WTC11 (cell line): ENCODE data around the gene MEIKIN. TPM values are rescaled to one million over a fixed set of nuclear protein-coding genes. Genes with fewer than 3 reads are reported as not detected.
"Not testable (repeated sequence)": the region's sequence is repeated elsewhere in the genome, so short reads cannot be mapped to it uniquely, and the experiment has no call there.

Source experiments
- ATAC-seq: fragments of 200-7000 bp; cut with Tn5 transposase; 2 replicates; pipeline ENCODE4 v1.10.0; 2021; ENCODE audit warnings: mild to moderate bottlenecking, moderate library complexity
- CTCF ChIA-PET: fragments of 300-600 bp; sonication (Branson Sonifier 250); formaldehyde crosslinking; loops from one replicate; lab custom pipeline; 2021; ENCODE audit warnings: antibody characterized with exemption; lab: Charles Lee
- POLR2A ChIA-PET: fragments of 350-600 bp; sonication (Branson Sonifier 250); formaldehyde crosslinking; loops from one replicate; lab custom pipeline; 2021; ENCODE audit warnings: antibody characterized with exemption; lab: Charles Lee
- DNase-seq: peaks from one replicate; pipeline ENCODE4 v3.0.0; 2021; ENCODE audit warnings: low spot score
- H3K27ac Mint-ChIP-seq: 2 replicates; pipeline ENCODE4 v1.8.0; 2021; ENCODE audit warnings: mixed read lengths
- H3K27me3 Mint-ChIP-seq: 2 replicates; pipeline ENCODE4 v1.8.0; 2021; ENCODE audit warnings: low read depth, mild to moderate bottlenecking, moderate library complexity, mixed read lengths
- H3K36me3 Mint-ChIP-seq: 2 replicates; pipeline ENCODE4 v1.8.0; 2021; ENCODE audit warnings: mixed read lengths
- H3K4me1 Mint-ChIP-seq: 2 replicates; pipeline ENCODE4 v1.8.0; 2022; ENCODE audit warnings: mixed read lengths
- H3K4me3 Mint-ChIP-seq: 2 replicates; pipeline ENCODE4 v1.8.0; 2021; ENCODE audit warnings: mild to moderate bottlenecking, moderate library complexity, mixed read lengths
- H3K9me3 Mint-ChIP-seq: 2 replicates; pipeline ENCODE4 v1.8.0; 2021; ENCODE audit warnings: mixed read lengths
- EMX1 ChIP-seq: fragments of 250-450 bp; sonication (Bioruptor Pico); IDR thresholded peaks from 2 replicates; pipeline ENCODE4 v1.8.0; 2021; ENCODE audit warnings: mild to moderate bottlenecking
- GTF2I ChIP-seq: fragments of 250-450 bp; sonication (Bioruptor Pico); conservative IDR thresholded peaks from 2 replicates; pipeline ENCODE4 v1.4.0; 2021; ENCODE audit warnings: mild to moderate bottlenecking
- HMGA2 ChIP-seq: fragments of 250-450 bp; sonication (Bioruptor Pico); IDR thresholded peaks from 2 replicates; pipeline ENCODE4 v1.4.0; 2021; ENCODE audit warnings: mild to moderate bottlenecking, moderate library complexity
- KAT7 ChIP-seq: sonication (generic); formaldehyde crosslinking; IDR thresholded peaks from 2 replicates; pipeline ENCODE4 v1.8.1; 2023; ENCODE audit warnings: missing genetic modification reagents, mild to moderate bottlenecking, borderline replicate concordance
- MXD4 ChIP-seq: fragments of 250-450 bp; sonication (Bioruptor Pico); IDR thresholded peaks from 2 replicates; pipeline ENCODE4 v1.8.0; 2021; ENCODE audit warnings: mild to moderate bottlenecking, moderate library complexity, borderline replicate concordance
- SOX15 ChIP-seq: fragments of 250-450 bp; sonication (Bioruptor Pico); IDR thresholded peaks from 2 replicates; pipeline ENCODE4 v1.9.0; 2021; ENCODE audit warnings: mild to moderate bottlenecking
- ZNF263 ChIP-seq: sonication (generic); formaldehyde crosslinking; IDR thresholded peaks from 2 replicates; pipeline ENCODE4 v1.8.1; 2022; ENCODE audit warnings: low read depth, mild to moderate bottlenecking, moderate library complexity, missing genetic modification reagents
- ZNF317 ChIP-seq: sonication (generic); formaldehyde crosslinking; IDR thresholded peaks from 2 replicates; pipeline ENCODE4 v1.8.1; 2023; ENCODE audit warnings: low read depth, mild to moderate bottlenecking, moderate library complexity, missing genetic modification reagents, borderline replicate concordance
- ZNF512 ChIP-seq: sonication (generic); formaldehyde crosslinking; IDR thresholded peaks from 2 replicates; pipeline ENCODE4 v1.8.1; 2022; ENCODE audit warnings: missing genetic modification reagents, borderline replicate concordance
- total RNA-seq: library from RNA; stranded (reverse); gene quantifications from 3 replicates; pipeline ENCODE4 v1.2.3, GENCODE V29; 2021
- TF ChIP-seq, protein P1 (sequence below): fragments of 250-450 bp; sonication (Bioruptor Pico); IDR thresholded peaks from 2 replicates; pipeline ENCODE4 v1.9.0; 2021; ENCODE audit warnings: mild to moderate bottlenecking
- TF ChIP-seq, protein P2 (sequence below): fragments of 250-450 bp; sonication (Bioruptor Pico); IDR thresholded peaks from 2 replicates; pipeline ENCODE4 v1.9.0; 2021; ENCODE audit warnings: mild to moderate bottlenecking, borderline replicate concordance
- TF ChIP-seq, protein P3 (sequence below): sonication (generic); formaldehyde crosslinking; IDR thresholded peaks from 2 replicates; pipeline ENCODE4 v1.8.0; 2022; ENCODE audit warnings: mild to moderate bottlenecking, missing genetic modification reagents
- TF ChIP-seq, protein P4 (sequence below): sonication (generic); formaldehyde crosslinking; IDR thresholded peaks from 2 replicates; pipeline ENCODE4 v1.8.1; 2023; ENCODE audit warnings: mild to moderate bottlenecking, missing genetic modification reagents, borderline replicate concordance
- TF ChIP-seq, protein P5 (sequence below): fragments of 200-600 bp; IDR thresholded peaks from 2 replicates; pipeline ENCODE4 v1.8.0; 2022; ENCODE audit warnings: antibody characterized with exemption

MEIKIN gene
- total RNA-seq, 1 experiment from 2014 or later = not detected

DNA sequence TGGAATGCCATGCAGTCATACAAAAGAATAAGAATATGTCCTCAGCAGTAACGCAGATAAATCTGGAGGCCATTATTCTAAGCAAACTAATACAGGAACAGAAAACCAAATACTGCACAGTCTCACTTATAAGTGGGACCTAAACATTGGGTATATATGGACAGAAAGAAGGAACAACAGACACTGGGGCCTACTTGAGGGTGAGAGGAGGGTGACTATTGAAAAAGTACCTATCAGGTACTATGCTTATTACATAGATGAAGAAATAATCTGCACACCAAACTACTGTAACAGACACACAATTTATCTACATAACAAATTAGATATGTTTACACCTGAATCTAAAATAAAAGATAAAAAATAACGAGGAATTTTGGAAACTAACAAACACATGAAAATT lies 38.8 kb downstream of the MEIKIN start (continued):
- TF ChIP-seq, protein P1, sequence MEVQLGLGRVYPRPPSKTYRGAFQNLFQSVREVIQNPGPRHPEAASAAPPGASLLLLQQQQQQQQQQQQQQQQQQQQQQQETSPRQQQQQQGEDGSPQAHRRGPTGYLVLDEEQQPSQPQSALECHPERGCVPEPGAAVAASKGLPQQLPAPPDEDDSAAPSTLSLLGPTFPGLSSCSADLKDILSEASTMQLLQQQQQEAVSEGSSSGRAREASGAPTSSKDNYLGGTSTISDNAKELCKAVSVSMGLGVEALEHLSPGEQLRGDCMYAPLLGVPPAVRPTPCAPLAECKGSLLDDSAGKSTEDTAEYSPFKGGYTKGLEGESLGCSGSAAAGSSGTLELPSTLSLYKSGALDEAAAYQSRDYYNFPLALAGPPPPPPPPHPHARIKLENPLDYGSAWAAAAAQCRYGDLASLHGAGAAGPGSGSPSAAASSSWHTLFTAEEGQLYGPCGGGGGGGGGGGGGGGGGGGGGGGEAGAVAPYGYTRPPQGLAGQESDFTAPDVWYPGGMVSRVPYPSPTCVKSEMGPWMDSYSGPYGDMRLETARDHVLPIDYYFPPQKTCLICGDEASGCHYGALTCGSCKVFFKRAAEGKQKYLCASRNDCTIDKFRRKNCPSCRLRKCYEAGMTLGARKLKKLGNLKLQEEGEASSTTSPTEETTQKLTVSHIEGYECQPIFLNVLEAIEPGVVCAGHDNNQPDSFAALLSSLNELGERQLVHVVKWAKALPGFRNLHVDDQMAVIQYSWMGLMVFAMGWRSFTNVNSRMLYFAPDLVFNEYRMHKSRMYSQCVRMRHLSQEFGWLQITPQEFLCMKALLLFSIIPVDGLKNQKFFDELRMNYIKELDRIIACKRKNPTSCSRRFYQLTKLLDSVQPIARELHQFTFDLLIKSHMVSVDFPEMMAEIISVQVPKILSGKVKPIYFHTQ = no peak
- TF ChIP-seq ZNF512 (CRISPR knock-in tag) (no peak), KAT7 (CRISPR knock-in tag) (no peak)
- TF ChIP-seq, protein P2, sequence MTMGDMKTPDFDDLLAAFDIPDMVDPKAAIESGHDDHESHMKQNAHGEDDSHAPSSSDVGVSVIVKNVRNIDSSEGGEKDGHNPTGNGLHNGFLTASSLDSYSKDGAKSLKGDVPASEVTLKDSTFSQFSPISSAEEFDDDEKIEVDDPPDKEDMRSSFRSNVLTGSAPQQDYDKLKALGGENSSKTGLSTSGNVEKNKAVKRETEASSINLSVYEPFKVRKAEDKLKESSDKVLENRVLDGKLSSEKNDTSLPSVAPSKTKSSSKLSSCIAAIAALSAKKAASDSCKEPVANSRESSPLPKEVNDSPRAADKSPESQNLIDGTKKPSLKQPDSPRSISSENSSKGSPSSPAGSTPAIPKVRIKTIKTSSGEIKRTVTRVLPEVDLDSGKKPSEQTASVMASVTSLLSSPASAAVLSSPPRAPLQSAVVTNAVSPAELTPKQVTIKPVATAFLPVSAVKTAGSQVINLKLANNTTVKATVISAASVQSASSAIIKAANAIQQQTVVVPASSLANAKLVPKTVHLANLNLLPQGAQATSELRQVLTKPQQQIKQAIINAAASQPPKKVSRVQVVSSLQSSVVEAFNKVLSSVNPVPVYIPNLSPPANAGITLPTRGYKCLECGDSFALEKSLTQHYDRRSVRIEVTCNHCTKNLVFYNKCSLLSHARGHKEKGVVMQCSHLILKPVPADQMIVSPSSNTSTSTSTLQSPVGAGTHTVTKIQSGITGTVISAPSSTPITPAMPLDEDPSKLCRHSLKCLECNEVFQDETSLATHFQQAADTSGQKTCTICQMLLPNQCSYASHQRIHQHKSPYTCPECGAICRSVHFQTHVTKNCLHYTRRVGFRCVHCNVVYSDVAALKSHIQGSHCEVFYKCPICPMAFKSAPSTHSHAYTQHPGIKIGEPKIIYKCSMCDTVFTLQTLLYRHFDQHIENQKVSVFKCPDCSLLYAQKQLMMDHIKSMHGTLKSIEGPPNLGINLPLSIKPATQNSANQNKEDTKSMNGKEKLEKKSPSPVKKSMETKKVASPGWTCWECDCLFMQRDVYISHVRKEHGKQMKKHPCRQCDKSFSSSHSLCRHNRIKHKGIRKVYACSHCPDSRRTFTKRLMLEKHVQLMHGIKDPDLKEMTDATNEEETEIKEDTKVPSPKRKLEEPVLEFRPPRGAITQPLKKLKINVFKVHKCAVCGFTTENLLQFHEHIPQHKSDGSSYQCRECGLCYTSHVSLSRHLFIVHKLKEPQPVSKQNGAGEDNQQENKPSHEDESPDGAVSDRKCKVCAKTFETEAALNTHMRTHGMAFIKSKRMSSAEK (CRISPR knock-in tag) = no peak
- TF ChIP-seq, protein P3, sequence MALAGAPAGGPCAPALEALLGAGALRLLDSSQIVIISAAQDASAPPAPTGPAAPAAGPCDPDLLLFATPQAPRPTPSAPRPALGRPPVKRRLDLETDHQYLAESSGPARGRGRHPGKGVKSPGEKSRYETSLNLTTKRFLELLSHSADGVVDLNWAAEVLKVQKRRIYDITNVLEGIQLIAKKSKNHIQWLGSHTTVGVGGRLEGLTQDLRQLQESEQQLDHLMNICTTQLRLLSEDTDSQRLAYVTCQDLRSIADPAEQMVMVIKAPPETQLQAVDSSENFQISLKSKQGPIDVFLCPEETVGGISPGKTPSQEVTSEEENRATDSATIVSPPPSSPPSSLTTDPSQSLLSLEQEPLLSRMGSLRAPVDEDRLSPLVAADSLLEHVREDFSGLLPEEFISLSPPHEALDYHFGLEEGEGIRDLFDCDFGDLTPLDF (CRISPR knock-in tag) = no peak

GRCh38 chr5:131902266-131902665 lies 43.2 kb downstream of the MEIKIN start:
- H3K27ac Mint-ChIP-seq, H3K4me1 Mint-ChIP-seq, POLR2A ChIA-PET, DNase-seq, H3K4me3 Mint-ChIP-seq, H3K27me3 Mint-ChIP-seq, CTCF ChIA-PET, ATAC-seq: not testable (repeated sequence)
- peaks cover 40% of the 10 kb centered on the region for H3K9me3 Mint-ChIP-seq
- H3K36me3 Mint-ChIP-seq = peaks cover 11% of the 10 kb centered on the region

GRCh38 chr5:131899686-131900085 lies 45.8 kb downstream of the MEIKIN start:
- DNase-seq (no peak), ATAC-seq (no peak)
- Mint-ChIP-seq H3K36me3 (peaks cover 16% of the 10 kb centered on the region), H3K9me3 (peaks cover 53% of the 10 kb centered on the region), H3K27me3 (peaks cover 5% of the 10 kb centered on the region; the same call in 1 of the 2 replicates), H3K27ac (no peak overlapping the region), H3K4me3 (no peak overlapping the region), H3K4me1 (no peaks in the 10 kb centered on the region)
- ChIA-PET CTCF (no interaction called here), POLR2A (no interaction called here)
- TF ChIP-seq, protein P4, sequence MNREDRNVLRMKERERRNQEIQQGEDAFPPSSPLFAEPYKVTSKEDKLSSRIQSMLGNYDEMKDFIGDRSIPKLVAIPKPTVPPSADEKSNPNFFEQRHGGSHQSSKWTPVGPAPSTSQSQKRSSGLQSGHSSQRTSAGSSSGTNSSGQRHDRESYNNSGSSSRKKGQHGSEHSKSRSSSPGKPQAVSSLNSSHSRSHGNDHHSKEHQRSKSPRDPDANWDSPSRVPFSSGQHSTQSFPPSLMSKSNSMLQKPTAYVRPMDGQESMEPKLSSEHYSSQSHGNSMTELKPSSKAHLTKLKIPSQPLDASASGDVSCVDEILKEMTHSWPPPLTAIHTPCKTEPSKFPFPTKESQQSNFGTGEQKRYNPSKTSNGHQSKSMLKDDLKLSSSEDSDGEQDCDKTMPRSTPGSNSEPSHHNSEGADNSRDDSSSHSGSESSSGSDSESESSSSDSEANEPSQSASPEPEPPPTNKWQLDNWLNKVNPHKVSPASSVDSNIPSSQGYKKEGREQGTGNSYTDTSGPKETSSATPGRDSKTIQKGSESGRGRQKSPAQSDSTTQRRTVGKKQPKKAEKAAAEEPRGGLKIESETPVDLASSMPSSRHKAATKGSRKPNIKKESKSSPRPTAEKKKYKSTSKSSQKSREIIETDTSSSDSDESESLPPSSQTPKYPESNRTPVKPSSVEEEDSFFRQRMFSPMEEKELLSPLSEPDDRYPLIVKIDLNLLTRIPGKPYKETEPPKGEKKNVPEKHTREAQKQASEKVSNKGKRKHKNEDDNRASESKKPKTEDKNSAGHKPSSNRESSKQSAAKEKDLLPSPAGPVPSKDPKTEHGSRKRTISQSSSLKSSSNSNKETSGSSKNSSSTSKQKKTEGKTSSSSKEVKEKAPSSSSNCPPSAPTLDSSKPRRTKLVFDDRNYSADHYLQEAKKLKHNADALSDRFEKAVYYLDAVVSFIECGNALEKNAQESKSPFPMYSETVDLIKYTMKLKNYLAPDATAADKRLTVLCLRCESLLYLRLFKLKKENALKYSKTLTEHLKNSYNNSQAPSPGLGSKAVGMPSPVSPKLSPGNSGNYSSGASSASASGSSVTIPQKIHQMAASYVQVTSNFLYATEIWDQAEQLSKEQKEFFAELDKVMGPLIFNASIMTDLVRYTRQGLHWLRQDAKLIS (CRISPR knock-in tag) = no peak
- TF ChIP-seq ZNF317 (CRISPR knock-in tag) = no peak
- no peak for TF ChIP-seq EMX1
- TF ChIP-seq GTF2I (CRISPR knock-in tag) = no peak
- no peak for TF ChIP-seq SOX15 (CRISPR knock-in tag)
- TF ChIP-seq, protein P5, sequence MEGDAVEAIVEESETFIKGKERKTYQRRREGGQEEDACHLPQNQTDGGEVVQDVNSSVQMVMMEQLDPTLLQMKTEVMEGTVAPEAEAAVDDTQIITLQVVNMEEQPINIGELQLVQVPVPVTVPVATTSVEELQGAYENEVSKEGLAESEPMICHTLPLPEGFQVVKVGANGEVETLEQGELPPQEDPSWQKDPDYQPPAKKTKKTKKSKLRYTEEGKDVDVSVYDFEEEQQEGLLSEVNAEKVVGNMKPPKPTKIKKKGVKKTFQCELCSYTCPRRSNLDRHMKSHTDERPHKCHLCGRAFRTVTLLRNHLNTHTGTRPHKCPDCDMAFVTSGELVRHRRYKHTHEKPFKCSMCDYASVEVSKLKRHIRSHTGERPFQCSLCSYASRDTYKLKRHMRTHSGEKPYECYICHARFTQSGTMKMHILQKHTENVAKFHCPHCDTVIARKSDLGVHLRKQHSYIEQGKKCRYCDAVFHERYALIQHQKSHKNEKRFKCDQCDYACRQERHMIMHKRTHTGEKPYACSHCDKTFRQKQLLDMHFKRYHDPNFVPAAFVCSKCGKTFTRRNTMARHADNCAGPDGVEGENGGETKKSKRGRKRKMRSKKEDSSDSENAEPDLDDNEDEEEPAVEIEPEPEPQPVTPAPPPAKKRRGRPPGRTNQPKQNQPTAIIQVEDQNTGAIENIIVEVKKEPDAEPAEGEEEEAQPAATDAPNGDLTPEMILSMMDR = no peak
- no peak for TF ChIP-seq HMGA2
- TF ChIP-seq ZNF263 = no peak
- TF ChIP-seq ZNF512 (CRISPR knock-in tag) = no peak
- no peak for TF ChIP-seq MXD4 (CRISPR knock-in tag)
